ENCODE data around the gene RAET1E. TPM values are rescaled to one million over a fixed set of nuclear protein-coding genes. Genes with fewer than 3 reads are reported as not detected.
"Not testable (repeated sequence)": the region's sequence is repeated elsewhere in the genome, so short reads cannot be mapped to it uniquely, and the experiment has no call there.

The RAET1E gene
- total RNA-seq, 2 experiments from 2014 or later = not detected

GRCh38 chr6:149867876-149868640, 29.9 kb downstream of the RAET1E start:
- no peak overlapping the region for H3K27ac Mint-ChIP-seq
- POLR2A ChIA-PET = interaction anchor here (0.6 kb wide), 1 partner anchor 12 kb away, joined by 5 read pairs; no protein-coding TSS in a partner anchor

GRCh38 chr6:149864578-149865535, 33.1 kb downstream of the RAET1E start:
- Mint-ChIP-seq H3K36me3 (ENCODE audit: low read depth) (no peaks in the 10 kb centered on the region), H3K27me3 (peaks cover 27% of the 10 kb centered on the region), H3K9me3 (no peaks in the 10 kb centered on the region), H3K4me3 (peak overlapping the region; percentile 59), H3K27ac (peak overlapping the region; percentile 39), H3K4me1 (peaks cover 24% of the 10 kb centered on the region)
- DNase-seq = peak; percentile 48
- ChIA-PET CTCF (interaction anchor here (1.0 to 1.1 kb wide), 2 partner anchors 24 to 31 kb away, joined by 3 read pairs; no protein-coding TSS in a partner anchor), POLR2A (no interaction called here)

More at GRCh38 chr6:149867876-149868640, 29.9 kb downstream of the RAET1E start:
- Mint-ChIP-seq H3K4me1 (peaks cover 10% of the 10 kb centered on the region), H3K36me3 (ENCODE audit: low read depth) (no peaks in the 10 kb centered on the region), H3K27me3 (peaks cover 27% of the 10 kb centered on the region), H3K9me3 (peaks cover 2% of the 10 kb centered on the region), H3K4me3 (no peak overlapping the region)
- CTCF ChIA-PET = interaction anchor here (0.5 to 1.2 kb wide), 2 partner anchors 13 to 115 kb away, joined by 3 to 5 read pairs; no protein-coding TSS in a partner anchor
- DNase-seq = no peak

- DNase-seq = peak; percentile 81
- peaks cover 22% of the 10 kb centered on the region for H3K27me3 Mint-ChIP-seq
- H3K27ac Mint-ChIP-seq = peak within 1 kb of the TSS; percentile 77
- H3K9me3 Mint-ChIP-seq = no peaks in the 10 kb centered on the region
- peaks cover 24% of the 10 kb centered on the region for H3K4me1 Mint-ChIP-seq
- no peaks in the 10 kb centered on the region for H3K36me3 Mint-ChIP-seq (ENCODE audit: low read depth)
- POLR2A ChIA-PET = no interaction called here
- CTCF ChIA-PET = interaction anchor here (0.7 to 1.7 kb wide), 7 partner anchors 13 to 153 kb away, joined by 3 to 4 read pairs (median 3); no protein-coding TSS in a partner anchor
- H3K4me3 Mint-ChIP-seq = peak within 1 kb of the TSS; percentile 82
These were observed 34.0 kb downstream of the RAET1E start, which contains the start of gene LRP11 for GRCh38 chr6:149863698-149864577. LRP11 (minus strand) TSS chr6:149864359; CDS start chr6:149864020, 339 bp downstream.

GRCh38 chr6:149862922-149863697, 34.8 kb downstream of the RAET1E start:
- Mint-ChIP-seq H3K4me1 (peaks cover 24% of the 10 kb centered on the region), H3K9me3 (no peaks in the 10 kb centered on the region), H3K36me3 (ENCODE audit: low read depth) (no peaks in the 10 kb centered on the region), H3K27ac (peak overlapping the region; percentile 77), H3K27me3 (peaks cover 21% of the 10 kb centered on the region), H3K4me3 (peak overlapping the region; percentile 82)
- DNase-seq = peak; percentile 33
- CTCF ChIA-PET = interaction anchor here (0.7 to 1.7 kb wide), 6 partner anchors 12 to 153 kb away, joined by 3 to 4 read pairs (median 3); no protein-coding TSS in a partner anchor
- POLR2A ChIA-PET = no interaction called here

GRCh38 chr6:149862424-149862738, 35.5 kb downstream of the RAET1E start:
- Mint-ChIP-seq H3K27me3 (peaks cover 21% of the 10 kb centered on the region), H3K4me1 (peaks cover 24% of the 10 kb centered on the region), H3K4me3 (peak overlapping the region; percentile 82)
- DNase-seq; POLR2A ChIA-PET; H3K36me3 Mint-ChIP-seq (ENCODE audit: low read depth); H3K27ac Mint-ChIP-seq; H3K9me3 Mint-ChIP-seq: not testable (repeated sequence)
- CTCF ChIA-PET = interaction anchor here (0.7 to 1.7 kb wide), 3 partner anchors 27 to 154 kb away, joined by 3 to 4 read pairs (median 3); no protein-coding TSS in a partner anchor

- Mint-ChIP-seq H3K4me1 (peaks cover 22% of the 10 kb centered on the region), H3K36me3 (ENCODE audit: low read depth) (no peaks in the 10 kb centered on the region), H3K27ac (no peak overlapping the region), H3K9me3 (no peaks in the 10 kb centered on the region), H3K27me3 (peaks cover 19% of the 10 kb centered on the region), H3K4me3 (no peak overlapping the region)
- ChIA-PET POLR2A (no interaction called here), CTCF (interaction anchor here (0.7 to 1.2 kb wide), 2 partner anchors 26 to 63 kb away, joined by 3 to 4 read pairs; no protein-coding TSS in a partner anchor)
- DNase-seq = no peak
These were observed 36.1 kb downstream of the RAET1E start for GRCh38 chr6:149861603-149862423.

- POLR2A ChIA-PET = no interaction called here
- Mint-ChIP-seq H3K4me3 (no peak overlapping the region), H3K27ac (no peak overlapping the region), H3K4me1 (peaks cover 25% of the 10 kb centered on the region), H3K9me3 (no peaks in the 10 kb centered on the region), H3K27me3 (peaks cover 19% of the 10 kb centered on the region), H3K36me3 (ENCODE audit: low read depth) (no peaks in the 10 kb centered on the region)
- no peak for DNase-seq
- CTCF ChIA-PET = no interaction called here
These were observed 36.9 kb downstream of the RAET1E start for GRCh38 chr6:149860834-149861602.

GRCh38 chr6:149860513-149860833, 37.4 kb downstream of the RAET1E start:
- Mint-ChIP-seq H3K27me3 (peaks cover 17% of the 10 kb centered on the region), H3K36me3 (ENCODE audit: low read depth) (no peaks in the 10 kb centered on the region), H3K4me1 (peaks cover 25% of the 10 kb centered on the region), H3K27ac (no peak overlapping the region), H3K4me3 (no peak overlapping the region), H3K9me3 (no peaks in the 10 kb centered on the region)
- ChIA-PET POLR2A (no interaction called here), CTCF (no interaction called here)
- DNase-seq = no peak

GRCh38 chr6:149859938-149860337, 38.0 kb downstream of the RAET1E start:
- Mint-ChIP-seq H3K9me3 (no peaks in the 10 kb centered on the region), H3K4me1 (peaks cover 26% of the 10 kb centered on the region), H3K27me3 (peaks cover 17% of the 10 kb centered on the region), H3K36me3 (ENCODE audit: low read depth) (no peaks in the 10 kb centered on the region), H3K4me3 (no peak overlapping the region), H3K27ac (no peak overlapping the region)
- ChIA-PET CTCF (no interaction called here), POLR2A (no interaction called here)
- no peak for DNase-seq

GRCh38 chr6:149859368-149859767, 38.5 kb downstream of the RAET1E start:
- POLR2A ChIA-PET = no interaction called here
- DNase-seq = no peak
- CTCF ChIA-PET = no interaction called here
- Mint-ChIP-seq H3K9me3 (no peaks in the 10 kb centered on the region), H3K36me3 (ENCODE audit: low read depth) (no peaks in the 10 kb centered on the region), H3K4me1 (peaks cover 29% of the 10 kb centered on the region), H3K27me3 (peaks cover 17% of the 10 kb centered on the region), H3K4me3 (no peak overlapping the region), H3K27ac (no peak overlapping the region)

All from activated CD4-positive, alpha-beta T cell treated with anti-CD3 and anti-CD28 coated beads, Interleukin-2, amount 10 ng/mL, durations not matched to agents 7 days and 5 days (primary cell).